Stimulated activated CD4-positive, alpha-beta T cell treated with anti-CD3 and anti-CD28 coated beads, Interleukin-1b, Interleukin-23, amount 100 ng/mL, for 4 hours (primary cell): ENCODE results near the gene LMOD3.
A peak's percentile ranks its signal among the peaks of the same experiment; 100 is the strongest.

Experiments used
- DNase-seq, 2 donors: peaks; one replicate each; pipeline ENCODE4 v3.0.0-alpha.2; 2020; ENCODE audit warnings: low read depth in 2 of 2

The LMOD3 gene

GRCh38 chr3:69091389-69092029 lies 30.9 kb downstream of the LMOD3 start:
- DNase-seq = no peak

GRCh38 chr3:69090021-69090420 lies 32.4 kb downstream of the LMOD3 start:
- DNase-seq = no peak

GRCh38 chr3:69088063-69088462 lies 34.3 kb downstream of the LMOD3 start:
- DNase-seq = no peak

GRCh38 chr3:69087030-69087791 lies 35.2 kb downstream of the LMOD3 start:
- DNase-seq = no peak

GRCh38 chr3:69085833-69086722 lies 36.3 kb downstream of the LMOD3 start:
- DNase-seq = peak; percentile 65 to 72

GRCh38 chr3:69085168-69085832 lies 37.1 kb downstream of the LMOD3 start:
- no peak for DNase-seq

- peak; percentile 80 to 82 for DNase-seq
Measured at GRCh38 chr3:69084326-69085167, 37.8 kb downstream of the LMOD3 start, which contains the start of gene ARL6IP5. TSS of gene ARL6IP5 (plus strand) at chr3:69084937. CDS start at chr3:69085048, 111 bp downstream.

GRCh38 chr3:69082805-69083204 lies 39.6 kb downstream of the LMOD3 start:
- DNase-seq = peak; percentile 42 to 62

GRCh38 chr3:69082361-69082760 lies 40.0 kb downstream of the LMOD3 start:
- DNase-seq = no peak

GRCh38 chr3:69081583-69082262 lies 40.7 kb downstream of the LMOD3 start:
- no peak for DNase-seq

GRCh38 chr3:69080233-69080920 lies 42.0 kb downstream of the LMOD3 start, which contains the start of gene UBA3:
TSS of gene UBA3 (minus strand) at chr3:69080365. CDS start at chr3:69080353, 12 bp downstream.
- peak; percentile 90 to 95 for DNase-seq

- DNase-seq = peak in 1 of 2 donors; percentile 21
Measured at GRCh38 chr3:69079269-69080159, 42.9 kb downstream of the LMOD3 start.

GRCh38 chr3:69072928-69073327 lies 49.5 kb downstream of the LMOD3 start:
- no peak for DNase-seq

GRCh38 chr3:69066121-69066520 lies 56.3 kb downstream of the LMOD3 start:
- no peak for DNase-seq

GRCh38 chr3:69065318-69065964 lies 57.0 kb downstream of the LMOD3 start:
- DNase-seq = no peak

GRCh38 chr3:69063636-69064035 lies 58.8 kb downstream of the LMOD3 start:
- DNase-seq = no peak

GRCh38 chr3:69059688-69060087 lies 62.7 kb downstream of the LMOD3 start:
- no peak for DNase-seq

GRCh38 chr3:69058947-69059224 lies 63.5 kb downstream of the LMOD3 start:
- no peak for DNase-seq
